IMR-90 (cell line): Measurements from ENCODE around the gene FMO1. TPM values are rescaled to one million over a fixed set of nuclear protein-coding genes. Genes with fewer than 3 reads are reported as not detected.

Experiments used
- microRNA-seq, 2 experiments: library from miRNA; stranded (forward) in 1 of 2; unstranded in 1 of 2; fragments of 10-50 nt in 1 of 2; fragments of <30 nt in 1 of 2; gene quantifications in 1 of 2; microRNA quantifications in 1 of 2; one replicate each; pipeline versions ENCODE3 to v1.1.0; 2013 to 2020; ENCODE audit not compliant: insufficient read depth in 1 of 2, insufficient read length in 1 of 2, unreplicated experiment in 1 of 2
- polyA plus RNA-seq, 3 experiments: library from polyadenylated mRNA; depleted of rRNA; stranded (reverse); fragments of >200 nt; gene quantifications; 2 replicates each; pipeline ENCODE4 v1.2.3, GENCODE V29; 2012; ENCODE audit warnings: low replicate concordance in 1 of 3
- small RNA-seq, 5 experiments: library from RNA; depleted of rRNA; stranded (forward); fragments of <200 nt; gene quantifications; one replicate each; pipeline ENCODE3, GENCODE V24; 2012
- total RNA-seq: library from RNA; depleted of rRNA; stranded (reverse); fragments of >200 nt; gene quantifications from 2 replicates; pipeline ENCODE4 v1.2.3, GENCODE V29; 2012; rRNA removed

Gene FMO1
- total and polyA plus RNA-seq, 2 of the 4 experiments (the other 2 are of a cell fraction): not detected

Small RNA genes within 50 kb of the gene (microRNA-seq; reads per million reads assigned to microRNA genes)
- gene RF00019 (ENCODE audit: insufficient read depth, insufficient read length): not detected

Small RNA genes within 50 kb of the gene (small RNA-seq; reads per million reads assigned to genes)
- gene RF00019: 0 reads per million in 5 experiments

Other genes with a start within 250 kb of the FMO1 start
- under 0.01 TPM in 1 of 2 replicates, not detected in the other for gene FMO3, start 157.6 kb upstream of the FMO1 start, total RNA-seq
- gene FMO3, start 157.6 kb upstream of the FMO1 start, polyA plus RNA-seq (2012; rRNA removed): 0.04 and 0.10 TPM in 2 replicates
- gene FMO2, start 63.2 kb upstream of the FMO1 start, total RNA-seq: under 0.01 TPM in 2 replicates
- gene FMO2, start 63.2 kb upstream of the FMO1 start, polyA plus RNA-seq (2012; rRNA removed): 0.05 TPM in 1 of 2 replicates, not detected in the other
- 0.36 and 0.56 TPM in 2 replicates for gene FMO4, start 65.7 kb downstream of the FMO1 start, total RNA-seq
- 0.37 and 0.55 TPM in 2 replicates for gene FMO4, start 65.7 kb downstream of the FMO1 start, polyA plus RNA-seq (2012; rRNA removed)
- gene PRRC2C, start 237.0 kb downstream of the FMO1 start, total RNA-seq: 58.3 and 66.4 TPM in 2 replicates
- gene PRRC2C, start 237.0 kb downstream of the FMO1 start, polyA plus RNA-seq (2012; rRNA removed): 46.4 and 54.0 TPM in 2 replicates